ENCODE results near the gene SUMF1.

SUMF1 gene

GRCh38 chr3:4416961-4417360 is 50.1 kb downstream of the SUMF1 start:
- Histone ChIP-seq H3K36me3 (ENCODE audit: insufficient read depth) (no peaks in the 10 kb centered on the region), H3K27ac (no peak overlapping the region), H3K4me2 (no peak overlapping the region), H2AFZ (ENCODE audit: low read depth) (no peak overlapping the region), H3K27me3 (ENCODE audit: insufficient read depth, low read depth) (no peaks in the 10 kb centered on the region), H3K79me2 (ENCODE audit: insufficient read depth, low read depth) (no peaks in the 10 kb centered on the region), H3K4me1 (ENCODE audit: low read depth, poor library complexity, severe bottlenecking) (no peaks in the 10 kb centered on the region), H4K20me1 (ENCODE audit: insufficient read depth) (no peaks in the 10 kb centered on the region), H3K4me3 (IDR thresholded peaks at IDR 0.05; ENCODE audit: insufficient read depth, low read depth, low read length) (no peak overlapping the region), H3K9ac (no peak overlapping the region)
- no peak for TF ChIP-seq CTCF (conservative IDR thresholded peaks at IDR 0.05; ENCODE audit: low read depth, low read length)

DNA sequence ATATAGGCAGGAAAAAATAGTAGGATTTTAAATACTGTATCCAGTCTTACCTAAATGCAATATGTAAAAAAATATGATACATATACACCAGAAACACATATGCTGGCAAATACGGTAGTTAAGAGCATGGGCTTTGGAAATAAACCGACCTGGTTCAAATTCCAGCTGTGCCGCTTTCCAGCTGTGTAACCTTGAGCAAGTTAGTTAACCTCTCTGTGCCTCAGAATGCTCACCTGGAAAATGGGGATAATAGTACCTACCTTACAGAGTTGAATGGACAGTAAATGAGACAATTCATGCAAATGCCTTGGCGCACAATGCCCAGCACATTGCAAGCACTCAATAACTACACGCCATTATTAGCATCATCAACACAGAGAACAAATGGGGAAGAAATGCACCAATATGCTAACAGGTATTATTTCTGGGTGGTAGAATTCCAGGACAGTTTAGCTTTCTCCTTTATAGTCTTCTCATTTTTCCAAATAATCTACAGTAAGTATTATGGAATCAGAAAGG is 50.6 kb downstream of the SUMF1 start:
- no peaks in the 10 kb centered on the region for H3K36me3 ChIP-seq (ENCODE audit: insufficient read depth)
- H3K79me2 ChIP-seq (ENCODE audit: insufficient read depth, low read depth), result no peaks in the 10 kb centered on the region
- no peak overlapping the region for H3K27ac ChIP-seq
- no peak overlapping the region for H3K9ac ChIP-seq
- H4K20me1 ChIP-seq (ENCODE audit: insufficient read depth), result no peaks in the 10 kb centered on the region
- no peaks in the 10 kb centered on the region for H3K4me1 ChIP-seq (ENCODE audit: low read depth, poor library complexity, severe bottlenecking)
- no peak for TF ChIP-seq CTCF (conservative IDR thresholded peaks at IDR 0.05; ENCODE audit: low read depth, low read length)
- H3K4me2 ChIP-seq, result no peak overlapping the region
- no peaks in the 10 kb centered on the region for H3K27me3 ChIP-seq (ENCODE audit: insufficient read depth, low read depth)
- no peak overlapping the region for H3K4me3 ChIP-seq (IDR thresholded peaks at IDR 0.05; ENCODE audit: insufficient read depth, low read depth, low read length)
- no peak overlapping the region for H2AFZ ChIP-seq (ENCODE audit: low read depth)

DNA sequence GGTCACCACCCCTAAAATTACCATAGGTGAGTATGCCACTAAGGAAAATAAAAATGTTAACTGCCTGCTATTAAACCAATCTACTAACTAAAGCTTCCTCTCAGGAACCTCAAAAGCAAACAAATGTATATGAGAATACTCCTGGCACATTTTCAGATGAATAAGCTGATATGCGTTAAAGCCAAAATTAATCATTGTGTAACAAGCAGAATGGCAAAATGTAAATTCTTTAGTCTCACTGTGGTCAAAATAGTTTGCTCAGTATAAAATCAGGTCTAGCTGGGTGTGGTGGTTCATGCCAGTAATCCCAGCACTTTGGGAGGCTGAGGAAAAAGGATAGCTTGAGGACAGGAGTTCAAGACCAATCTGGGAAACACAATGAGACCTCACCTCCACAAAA is 53.6 kb downstream of the SUMF1 start:
- no peak overlapping the region for H3K4me2 ChIP-seq
- no peaks in the 10 kb centered on the region for H4K20me1 ChIP-seq (ENCODE audit: insufficient read depth)
- no peaks in the 10 kb centered on the region for H3K36me3 ChIP-seq (ENCODE audit: insufficient read depth)
- no peaks in the 10 kb centered on the region for H3K79me2 ChIP-seq (ENCODE audit: insufficient read depth, low read depth)
- no peak for TF ChIP-seq CTCF (conservative IDR thresholded peaks at IDR 0.05; ENCODE audit: low read depth, low read length)
- H3K9ac ChIP-seq, result no peak overlapping the region
- no peak overlapping the region for H3K27ac ChIP-seq
- no peaks in the 10 kb centered on the region for H3K27me3 ChIP-seq (ENCODE audit: insufficient read depth, low read depth)
- H3K4me1 ChIP-seq (ENCODE audit: low read depth, poor library complexity, severe bottlenecking), result no peaks in the 10 kb centered on the region
- H3K4me3 ChIP-seq (IDR thresholded peaks at IDR 0.05; ENCODE audit: insufficient read depth, low read depth, low read length), result no peak overlapping the region
- H2AFZ ChIP-seq (ENCODE audit: low read depth), result no peak overlapping the region

- Histone ChIP-seq H3K27ac (no peak overlapping the region), H2AFZ (ENCODE audit: low read depth) (no peak overlapping the region), H4K20me1 (ENCODE audit: insufficient read depth) (no peaks in the 10 kb centered on the region), H3K4me2 (no peak overlapping the region), H3K4me3 (IDR thresholded peaks at IDR 0.05; ENCODE audit: insufficient read depth, low read depth, low read length) (no peak overlapping the region), H3K4me1 (ENCODE audit: low read depth, poor library complexity, severe bottlenecking) (peaks cover 6% of the 10 kb centered on the region), H3K9ac (no peak overlapping the region), H3K79me2 (ENCODE audit: insufficient read depth, low read depth) (no peaks in the 10 kb centered on the region), H3K36me3 (ENCODE audit: insufficient read depth) (no peaks in the 10 kb centered on the region), H3K27me3 (ENCODE audit: insufficient read depth, low read depth) (no peaks in the 10 kb centered on the region)
- no peak for TF ChIP-seq CTCF (conservative IDR thresholded peaks at IDR 0.05; ENCODE audit: low read depth, low read length)
Measured at GRCh38 chr3:4411833-4412232, 55.2 kb downstream of the SUMF1 start.

All from KMS-11 (cell line).